Left ventricle myocardium inferior (tissue), 1 donor: ENCODE data around the gene CAV3. TPM values are rescaled to one million over a fixed set of nuclear protein-coding genes. Genes with fewer than 3 reads are reported as not detected.

ENCODE experiments used
- DNase-seq: peaks from one replicate; pipeline ENCODE4 v3.0.0-alpha.2; 2020
- H3K27ac ChIP-seq: fragments of 200-600 bp; replicated peaks from 2 replicates; pipeline ENCODE4 v1.8.0; 2021
- H3K27me3 ChIP-seq: fragments of 200-600 bp; 2 replicates; pipeline ENCODE4 v1.8.0; 2021; ENCODE audit warnings: low read depth
- H3K36me3 ChIP-seq: fragments of 200-600 bp; 2 replicates; pipeline ENCODE4 v1.8.0; 2021
- H3K4me1 ChIP-seq: fragments of 200-600 bp; 2 replicates; pipeline ENCODE4 v1.8.0; 2021
- H3K4me3 ChIP-seq: fragments of 200-600 bp; 2 replicates; pipeline ENCODE4 v1.8.0; 2021; ENCODE audit warnings: mild to moderate bottlenecking, moderate library complexity
- H3K9me3 ChIP-seq: fragments of 200-600 bp; replicated peaks from 2 replicates; pipeline ENCODE4 v1.8.0; 2021
- CTCF ChIP-seq: fragments of 200-600 bp; IDR thresholded peaks from 2 replicates; pipeline ENCODE4 v1.8.0; 2021; ENCODE audit warnings: antibody characterized with exemption, mild to moderate bottlenecking, borderline replicate concordance
- intact Hi-C: fragments of 100-400 bp; cut with micrococcal nuclease; formaldehyde crosslinking; loops from one replicate; pipeline ENCODE4 v1.11.0; 2022
- total RNA-seq: library from RNA; stranded (reverse); fragmentation: NEBNext Ultra II Directional; extraction: Animal tissue kit (Norgen Biotek cat#: 25700); gene quantifications from one replicate; pipeline ENCODE4 v1.2.1, GENCODE V29; 2021
- donor health status: DM: no; HTN: yes; CAD: no; lungs with severe emphysema.

Gene CAV3
- total RNA-seq, 1 donor from 2014 or later: 31.6 TPM

- no peak for DNase-seq
- H3K27ac ChIP-seq: no peak overlapping the region
- intact Hi-C loops: no loop called here
- no peak for TF ChIP-seq CTCF
- H3K9me3 ChIP-seq: no peaks in the 10 kb centered on the region
- no peaks in the 10 kb centered on the region for H3K27me3 ChIP-seq
- peaks cover 18% of the 10 kb centered on the region for H3K4me1 ChIP-seq
- H3K36me3 ChIP-seq: no peaks in the 10 kb centered on the region
- H3K4me3 ChIP-seq: no peak overlapping the region
These were observed 2.9 kb upstream of the CAV3 start for GRCh38 chr3:8730656-8731055.

- H3K9me3 ChIP-seq: no peaks in the 10 kb centered on the region
- intact Hi-C loops: no loop called here
- peaks cover 25% of the 10 kb centered on the region for H3K4me1 ChIP-seq
These were observed 1.2 kb upstream of the CAV3 start for GRCh38 chr3:8732413-8732812.

GRCh38 chr3:8734137-8734878 is 706 bp downstream of the CAV3 start:
- no peak for DNase-seq
- peak overlapping the region; percentile 67 for H3K4me3 ChIP-seq
- no peaks in the 10 kb centered on the region for H3K9me3 ChIP-seq
- peaks cover 25% of the 10 kb centered on the region for H3K4me1 ChIP-seq
- H3K27ac ChIP-seq: peak overlapping the region; percentile 85
- TF ChIP-seq CTCF: no peak
- no peaks in the 10 kb centered on the region for H3K27me3 ChIP-seq
- intact Hi-C loops: no loop called here
- no peaks in the 10 kb centered on the region for H3K36me3 ChIP-seq

More at GRCh38 chr3:8732413-8732812, 1.2 kb upstream of the CAV3 start:
- Histone ChIP-seq H3K27ac (no peak overlapping the region), H3K27me3 (no peaks in the 10 kb centered on the region), H3K36me3 (no peaks in the 10 kb centered on the region), H3K4me3 (no peak overlapping the region)
- no peak for DNase-seq
- no peak for TF ChIP-seq CTCF

- H3K4me3 ChIP-seq: peak overlapping the region; percentile 67
- no peak for DNase-seq
These were observed 1.3 kb downstream of the CAV3 start for GRCh38 chr3:8734908-8735307.

GRCh38 chr3:8736436-8736835 is 2.8 kb downstream of the CAV3 start:
- Histone ChIP-seq H3K27me3 (no peaks in the 10 kb centered on the region), H3K9me3 (no peaks in the 10 kb centered on the region), H3K4me1 (peaks cover 44% of the 10 kb centered on the region), H3K36me3 (no peaks in the 10 kb centered on the region), H3K4me3 (no peak overlapping the region), H3K27ac (no peak overlapping the region)
- intact Hi-C loops: no loop called here
- DNase-seq: no peak
- no peak for TF ChIP-seq CTCF

More at GRCh38 chr3:8734908-8735307, 1.3 kb downstream of the CAV3 start:
- Histone ChIP-seq H3K27me3 (no peaks in the 10 kb centered on the region), H3K27ac (peak overlapping the region; percentile 85), H3K4me1 (peaks cover 28% of the 10 kb centered on the region), H3K9me3 (no peaks in the 10 kb centered on the region), H3K36me3 (no peaks in the 10 kb centered on the region)
- TF ChIP-seq CTCF: no peak
- intact Hi-C loops: no loop called here
